ENCODE results near the gene RHOH. TPM values are rescaled to one million over a fixed set of nuclear protein-coding genes. Genes with fewer than 3 reads are reported as not detected.

RHOH gene
- total RNA-seq, 1 donor from 2014 or later, result 3.2 TPM

- no peak for DNase-seq (ENCODE audit: low read depth, low spot score)
- Mint-ChIP-seq H3K9me3 (peaks cover under 1% of the 10 kb centered on the region), H3K27ac (ENCODE audit: unreplicated experiment) (no peak overlapping the region), H3K27me3 (ENCODE audit: low read depth) (no peaks in the 10 kb centered on the region), H3K4me3 (no peak overlapping the region), H3K4me1 (no peaks in the 10 kb centered on the region), H3K36me3 (ENCODE audit: low read depth) (no peaks in the 10 kb centered on the region)
- no peak for TF ChIP-seq CTCF (conservative IDR thresholded peaks at IDR 0.05)
These were observed 20.0 kb downstream of the RHOH start for GRCh38 chr4:40216622-40217366.

- Mint-ChIP-seq H3K27ac (ENCODE audit: unreplicated experiment) (no peak overlapping the region), H3K4me1 (no peaks in the 10 kb centered on the region), H3K27me3 (ENCODE audit: low read depth) (no peaks in the 10 kb centered on the region), H3K9me3 (peaks cover 5% of the 10 kb centered on the region), H3K36me3 (ENCODE audit: low read depth) (no peaks in the 10 kb centered on the region), H3K4me3 (no peak overlapping the region)
- no peak for TF ChIP-seq CTCF (conservative IDR thresholded peaks at IDR 0.05)
- no peak for DNase-seq (ENCODE audit: low read depth, low spot score)
These were observed 24.9 kb downstream of the RHOH start for GRCh38 chr4:40221744-40222143.

GRCh38 chr4:40223343-40223742 lies 26.5 kb downstream of the RHOH start:
- H3K4me3 Mint-ChIP-seq, result no peak overlapping the region
- H3K4me1 Mint-ChIP-seq, result no peaks in the 10 kb centered on the region
- no peaks in the 10 kb centered on the region for H3K36me3 Mint-ChIP-seq (ENCODE audit: low read depth)
- no peak overlapping the region for H3K27ac Mint-ChIP-seq (ENCODE audit: unreplicated experiment)
- H3K9me3 Mint-ChIP-seq, result peaks cover 5% of the 10 kb centered on the region
- DNase-seq (ENCODE audit: low read depth, low spot score), result no peak
- TF ChIP-seq CTCF (conservative IDR thresholded peaks at IDR 0.05), result no peak
- H3K27me3 Mint-ChIP-seq (ENCODE audit: low read depth), result no peaks in the 10 kb centered on the region

- DNase-seq (ENCODE audit: low read depth, low spot score), result no peak
- Mint-ChIP-seq H3K4me1 (no peaks in the 10 kb centered on the region), H3K4me3 (no peak overlapping the region), H3K36me3 (ENCODE audit: low read depth) (no peaks in the 10 kb centered on the region), H3K27me3 (ENCODE audit: low read depth) (no peaks in the 10 kb centered on the region), H3K27ac (ENCODE audit: unreplicated experiment) (no peak overlapping the region), H3K9me3 (peaks cover 5% of the 10 kb centered on the region)
- TF ChIP-seq CTCF (conservative IDR thresholded peaks at IDR 0.05), result no peak
These were observed 27.6 kb downstream of the RHOH start for GRCh38 chr4:40224432-40224831.

- Mint-ChIP-seq H3K27me3 (ENCODE audit: low read depth) (no peaks in the 10 kb centered on the region), H3K9me3 (peaks cover 5% of the 10 kb centered on the region), H3K4me1 (no peaks in the 10 kb centered on the region), H3K27ac (ENCODE audit: unreplicated experiment) (peak overlapping the region; percentile 9), H3K36me3 (ENCODE audit: low read depth) (no peaks in the 10 kb centered on the region), H3K4me3 (no peak overlapping the region)
- TF ChIP-seq CTCF (conservative IDR thresholded peaks at IDR 0.05), result no peak
- no peak for DNase-seq (ENCODE audit: low read depth, low spot score)
These were observed 28.7 kb downstream of the RHOH start for GRCh38 chr4:40225497-40225896.
